ENCODE results near the gene SNAPC2. TPM values are rescaled to one million over a fixed set of nuclear protein-coding genes. Genes with fewer than 3 reads are reported as not detected.
A peak's percentile ranks its signal among the peaks of the same experiment; 100 is the strongest.

Gene SNAPC2
- total and polyA plus RNA-seq, 4 donors, result 5.7 to 27.1 (median 16.1) TPM

DNA sequence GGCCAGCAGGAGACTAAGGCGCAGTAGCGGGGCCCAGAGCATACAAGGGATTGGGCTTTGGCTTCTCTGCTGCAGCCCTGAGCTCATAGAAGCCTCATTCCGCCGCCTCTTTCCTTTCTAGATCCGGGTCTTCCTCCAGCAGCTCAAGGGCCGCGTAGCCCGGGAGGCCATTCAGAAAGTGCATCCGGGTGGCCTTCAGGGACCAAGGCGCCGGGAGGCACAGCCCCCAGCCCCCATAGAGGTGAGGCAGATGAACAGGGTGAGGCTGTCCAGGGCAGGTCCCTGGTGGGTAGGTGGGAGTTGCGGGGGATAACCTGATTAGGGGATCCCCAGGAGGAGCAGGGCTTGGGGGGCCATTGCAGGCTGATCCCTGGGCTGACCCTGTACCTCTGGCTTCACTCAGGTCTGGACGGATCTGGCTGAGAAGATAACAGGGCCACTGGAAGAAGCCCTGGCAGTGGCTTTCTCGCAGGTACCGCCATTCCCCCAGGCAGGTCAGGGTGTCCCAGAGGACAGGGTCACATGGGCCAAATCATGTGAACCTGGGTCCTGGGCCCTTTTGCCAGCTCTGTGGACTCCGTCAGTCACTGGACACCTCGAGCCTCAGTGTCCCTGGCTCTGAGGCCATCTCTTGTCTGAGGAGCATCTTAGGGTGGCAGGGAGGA lies 1.3 kb downstream of the SNAPC2 start:
- Histone ChIP-seq H3K4me3 (ENCODE audit: low read depth, low read length) (peak overlapping the region; percentile 48), H3K27ac (ENCODE audit: low read depth, low read length) (peak overlapping the region; percentile 67), H3K27me3 (ENCODE audit: control insufficient read depth, insufficient read depth, low read length) (peaks cover 29% of the 10 kb centered on the region), H3K36me3 (ENCODE audit: control insufficient read depth, insufficient read depth, low read length) (peaks cover 38% of the 10 kb centered on the region), H3K9me3 (ENCODE audit: control insufficient read depth, insufficient read depth, low read length) (no peaks in the 10 kb centered on the region), H3K4me1 (ENCODE audit: control insufficient read depth, insufficient read depth, low read length) (peaks cover 69% of the 10 kb centered on the region)
- DNase-seq (ENCODE audit: low read depth in 4 of 6, low spot score in 6 of 6), result no peak
- WGBS (ENCODE audit: insufficient coverage), result 67% methylated on average over 12 of the region's 17 CpGs

DNA sequence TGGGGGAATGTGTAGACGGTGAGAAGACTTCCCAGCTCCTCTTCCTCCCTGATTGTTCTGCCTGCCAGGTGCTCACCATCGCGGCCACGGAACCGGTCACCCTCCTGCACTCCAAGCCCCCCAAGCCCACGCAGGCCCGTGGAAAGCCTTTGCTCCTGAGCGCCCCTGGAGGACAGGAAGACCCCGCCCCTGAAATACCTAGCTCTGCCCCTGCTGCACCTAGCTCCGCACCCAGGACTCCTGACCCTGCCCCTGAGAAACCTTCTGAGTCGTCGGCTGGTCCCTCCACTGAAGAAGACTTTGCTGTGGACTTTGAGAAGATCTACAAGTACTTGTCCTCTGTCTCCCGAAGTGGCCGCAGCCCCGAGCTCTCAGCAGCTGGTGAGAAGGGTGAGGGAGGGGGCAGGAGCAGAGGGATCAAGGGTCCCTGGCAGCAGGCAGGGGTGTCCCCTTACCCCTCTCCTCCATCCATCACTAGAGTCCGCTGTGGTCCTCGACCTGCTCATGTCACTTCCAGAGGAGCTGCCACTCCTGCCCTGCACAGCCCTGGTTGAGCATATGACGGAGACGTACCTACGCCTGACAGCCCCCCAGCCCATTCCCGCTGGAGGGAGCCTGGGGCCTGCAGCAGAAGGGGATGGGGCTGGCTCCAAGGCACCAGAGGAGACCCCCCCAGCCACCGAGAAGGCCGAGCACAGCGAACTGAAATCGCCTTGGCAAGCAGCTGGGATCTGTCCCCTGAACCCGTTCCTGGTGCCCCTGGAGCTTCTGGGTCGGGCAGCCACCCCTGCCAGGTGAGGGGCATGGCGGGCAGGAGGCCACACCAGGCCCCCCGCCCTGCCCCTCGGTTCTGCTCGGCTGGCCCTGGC lies 2.1 kb downstream of the SNAPC2 start:
- H3K4me3 ChIP-seq (ENCODE audit: low read depth, low read length), result peak overlapping the region; percentile 48
- WGBS (ENCODE audit: insufficient coverage), result 92% methylated on average over 20 of the region's 31 CpGs
- peaks cover 25% of the 10 kb centered on the region for H3K27me3 ChIP-seq (ENCODE audit: control insufficient read depth, insufficient read depth, low read length)
- H3K27ac ChIP-seq (ENCODE audit: low read depth, low read length), result no peak overlapping the region
- peaks cover 46% of the 10 kb centered on the region for H3K36me3 ChIP-seq (ENCODE audit: control insufficient read depth, insufficient read depth, low read length)
- H3K9me3 ChIP-seq (ENCODE audit: control insufficient read depth, insufficient read depth, low read length), result no peaks in the 10 kb centered on the region
- DNase-seq (ENCODE audit: low read depth in 4 of 6, low spot score in 6 of 6), result no peak
- peaks cover 74% of the 10 kb centered on the region for H3K4me1 ChIP-seq (ENCODE audit: control insufficient read depth, insufficient read depth, low read length)

GRCh38 chr19:7922836-7923195 lies 2.7 kb downstream of the SNAPC2 start:
- Histone ChIP-seq H3K4me3 (ENCODE audit: low read depth, low read length) (no peak overlapping the region), H3K36me3 (ENCODE audit: control insufficient read depth, insufficient read depth, low read length) (peaks cover 52% of the 10 kb centered on the region), H3K9me3 (ENCODE audit: control insufficient read depth, insufficient read depth, low read length) (no peaks in the 10 kb centered on the region), H3K4me1 (ENCODE audit: control insufficient read depth, insufficient read depth, low read length) (peaks cover 76% of the 10 kb centered on the region), H3K27ac (ENCODE audit: low read depth, low read length) (no peak overlapping the region), H3K27me3 (ENCODE audit: control insufficient read depth, insufficient read depth, low read length) (peaks cover 21% of the 10 kb centered on the region)
- WGBS (ENCODE audit: insufficient coverage), result 100% methylated on average over 3 of the region's 8 CpGs
- DNase-seq (ENCODE audit: low read depth in 4 of 6, low spot score in 6 of 6), result no peak

- Histone ChIP-seq H3K4me1 (ENCODE audit: control insufficient read depth, insufficient read depth, low read length) (peaks cover 79% of the 10 kb centered on the region), H3K36me3 (ENCODE audit: control insufficient read depth, insufficient read depth, low read length) (peaks cover 58% of the 10 kb centered on the region), H3K4me3 (ENCODE audit: low read depth, low read length) (no peak overlapping the region), H3K27ac (ENCODE audit: low read depth, low read length) (no peak overlapping the region), H3K9me3 (ENCODE audit: control insufficient read depth, insufficient read depth, low read length) (no peaks in the 10 kb centered on the region), H3K27me3 (ENCODE audit: control insufficient read depth, insufficient read depth, low read length) (peaks cover 14% of the 10 kb centered on the region)
- no peak for DNase-seq (ENCODE audit: low read depth in 4 of 6, low spot score in 6 of 6)
- WGBS (ENCODE audit: insufficient coverage), result 76% methylated on average over 16 of the region's 31 CpGs
Observed at GRCh38 chr19:7923295-7924191, 3.4 kb downstream of the SNAPC2 start.

DNA sequence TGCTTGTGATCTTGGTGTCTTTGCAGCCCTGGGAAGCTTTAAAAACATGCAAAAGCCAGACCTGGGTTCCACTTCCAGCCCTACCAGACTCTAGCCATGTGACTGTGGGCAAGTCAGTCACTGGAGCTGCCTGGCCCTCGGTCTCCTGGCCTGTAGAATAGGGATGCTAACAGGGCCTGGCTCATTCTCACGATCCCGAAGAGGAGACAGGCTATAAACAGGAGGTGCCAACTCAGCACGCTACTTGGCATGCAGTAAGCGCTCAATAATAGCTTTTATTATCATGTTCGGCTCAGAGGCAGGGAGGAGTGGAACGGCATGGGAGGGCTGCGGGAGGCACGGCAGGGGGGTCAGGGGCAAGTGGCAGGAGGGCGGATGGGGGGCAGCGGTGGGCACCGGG lies 4.1 kb downstream of the SNAPC2 start:
- Histone ChIP-seq H3K27ac (ENCODE audit: low read depth, low read length) (no peak overlapping the region), H3K4me1 (ENCODE audit: control insufficient read depth, insufficient read depth, low read length) (peaks cover 77% of the 10 kb centered on the region)
- 74% methylated on average over 11 of the region's 12 CpGs for WGBS (ENCODE audit: insufficient coverage)

GRCh38 chr19:7924651-7925170 lies 4.6 kb downstream of the SNAPC2 start:
- H3K4me1 ChIP-seq (ENCODE audit: control insufficient read depth, insufficient read depth, low read length), result peaks cover 77% of the 10 kb centered on the region
- WGBS (ENCODE audit: insufficient coverage), result 44% methylated on average over 20 of the region's 34 CpGs
- no peaks in the 10 kb centered on the region for H3K9me3 ChIP-seq (ENCODE audit: control insufficient read depth, insufficient read depth, low read length)
- no peak overlapping the region for H3K4me3 ChIP-seq (ENCODE audit: low read depth, low read length)
- DNase-seq (ENCODE audit: low read depth in 4 of 6, low spot score in 6 of 6), result no peak
- peaks cover 2% of the 10 kb centered on the region for H3K27me3 ChIP-seq (ENCODE audit: control insufficient read depth, insufficient read depth, low read length)
- H3K36me3 ChIP-seq (ENCODE audit: control insufficient read depth, insufficient read depth, low read length), result peaks cover 67% of the 10 kb centered on the region
- H3K27ac ChIP-seq (ENCODE audit: low read depth, low read length), result no peak overlapping the region

More for the DNA sequence above, 4.1 kb downstream of the SNAPC2 start:
- DNase-seq (ENCODE audit: low read depth in 4 of 6, low spot score in 6 of 6), result no peak
- H3K36me3 ChIP-seq (ENCODE audit: control insufficient read depth, insufficient read depth, low read length), result peaks cover 62% of the 10 kb centered on the region
- H3K27me3 ChIP-seq (ENCODE audit: control insufficient read depth, insufficient read depth, low read length), result peaks cover 7% of the 10 kb centered on the region
- H3K9me3 ChIP-seq (ENCODE audit: control insufficient read depth, insufficient read depth, low read length), result no peaks in the 10 kb centered on the region
- no peak overlapping the region for H3K4me3 ChIP-seq (ENCODE audit: low read depth, low read length)

DNA sequence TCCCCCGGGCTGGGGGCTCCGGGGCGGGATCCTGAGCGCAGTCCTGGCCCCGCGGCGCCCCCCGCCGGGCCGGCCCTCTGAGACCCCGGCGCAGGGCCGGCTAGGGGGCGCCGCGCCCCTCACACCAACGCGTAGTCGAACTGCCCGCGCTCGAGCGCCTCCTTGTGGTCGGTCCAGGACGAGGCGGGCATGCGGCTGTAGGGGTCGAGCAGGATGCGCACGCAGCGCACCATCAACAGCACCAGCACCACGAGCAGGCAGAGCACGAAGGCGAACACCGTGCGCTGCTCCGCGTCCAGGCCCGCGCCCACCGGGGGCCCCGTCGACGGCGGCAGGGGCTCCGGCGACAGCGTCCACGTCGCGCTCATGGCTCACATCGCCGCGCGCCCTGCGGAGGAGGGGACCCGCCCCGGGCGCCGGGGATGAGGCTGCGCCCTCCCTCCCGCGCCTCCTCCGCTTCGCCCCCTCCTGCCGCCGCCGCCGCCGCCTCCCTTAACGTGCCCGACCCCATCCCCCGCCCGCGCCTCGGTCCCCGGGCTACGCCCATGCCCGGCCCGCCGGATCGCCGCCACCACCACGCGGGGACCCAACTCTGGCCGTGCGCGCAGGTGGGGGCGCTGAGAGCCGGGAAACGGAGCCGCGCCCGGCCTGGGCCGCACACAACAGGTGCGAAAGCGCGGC lies 5.2 kb downstream of the SNAPC2 start:
- Histone ChIP-seq H3K27me3 (ENCODE audit: control insufficient read depth, insufficient read depth, low read length) (no peaks in the 10 kb centered on the region), H3K4me3 (ENCODE audit: low read depth, low read length) (no peak overlapping the region), H3K36me3 (ENCODE audit: control insufficient read depth, insufficient read depth, low read length) (peaks cover 72% of the 10 kb centered on the region), H3K27ac (ENCODE audit: low read depth, low read length) (no peak overlapping the region), H3K9me3 (ENCODE audit: control insufficient read depth, insufficient read depth, low read length) (no peaks in the 10 kb centered on the region), H3K4me1 (ENCODE audit: control insufficient read depth, insufficient read depth, low read length) (peaks cover 73% of the 10 kb centered on the region)
- DNase-seq (ENCODE audit: low read depth in 4 of 6, low spot score in 6 of 6), result peak in 5 of 6 donors; percentile 69 to 95 (median 80)
- under 1% methylated on average over 98 of the region's 98 CpGs for WGBS (ENCODE audit: insufficient coverage)

DNA sequence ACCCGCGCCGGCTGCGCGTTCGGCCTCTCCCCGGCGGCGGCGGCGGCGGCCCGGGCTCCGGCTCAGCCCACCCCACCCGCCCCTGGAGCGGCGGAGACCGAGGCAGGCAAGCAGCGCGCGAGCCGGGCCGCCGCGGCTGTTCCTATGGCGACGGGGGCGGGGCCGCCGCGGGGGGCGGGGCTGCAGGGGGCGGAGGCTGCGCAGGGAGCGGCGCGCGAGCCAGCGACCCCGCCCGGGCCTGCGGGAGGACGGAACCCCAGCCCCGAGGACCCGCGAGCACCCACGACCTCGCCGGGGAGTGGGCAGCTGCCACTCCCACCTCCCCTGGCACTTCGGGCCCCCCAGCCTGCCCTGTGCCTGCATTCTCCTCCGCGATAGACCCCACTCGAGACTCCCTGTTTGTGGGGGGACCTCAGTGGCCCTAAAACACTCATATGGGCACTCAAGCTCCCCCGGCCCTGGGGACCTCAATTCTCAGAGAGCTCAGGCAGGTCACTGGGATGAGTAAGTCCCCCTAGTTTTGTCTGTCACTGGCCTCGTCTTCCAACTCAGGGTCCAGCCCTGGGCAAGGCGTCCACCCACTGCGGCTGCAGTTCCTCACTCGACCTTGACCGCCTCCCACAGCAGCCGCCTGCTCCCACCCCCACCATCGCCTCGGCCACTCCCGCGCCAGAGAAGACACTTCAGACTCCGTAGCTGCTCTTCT lies 6.0 kb downstream of the SNAPC2 start, which contains the start of gene CTXN1:
Gene CTXN1 (minus strand): TSS at position 115 of the 706 bp plus-strand sequence. CDS start 597 bp downstream, outside the sequence.
- peaks cover 80% of the 10 kb centered on the region for H3K36me3 ChIP-seq (ENCODE audit: control insufficient read depth, insufficient read depth, low read length)
- peak within 1 kb of the TSS; percentile 52 for H3K4me3 ChIP-seq (ENCODE audit: low read depth, low read length)
- peaks cover 74% of the 10 kb centered on the region for H3K4me1 ChIP-seq (ENCODE audit: control insufficient read depth, insufficient read depth, low read length)
- peak within 1 kb of the TSS; percentile 29 for H3K27ac ChIP-seq (ENCODE audit: low read depth, low read length)
- no peaks in the 10 kb centered on the region for H3K9me3 ChIP-seq (ENCODE audit: control insufficient read depth, insufficient read depth, low read length)
- DNase-seq (ENCODE audit: low read depth in 4 of 6, low spot score in 6 of 6), result peak in 5 of 6 donors; percentile 63 to 90 (median 71)
- H3K27me3 ChIP-seq (ENCODE audit: control insufficient read depth, insufficient read depth, low read length), result no peaks in the 10 kb centered on the region
- WGBS (ENCODE audit: insufficient coverage), result 2% methylated on average over 65 of the region's 65 CpGs
